ENCODE data around the gene EGFL7.

The EGFL7 gene

GRCh38 chr9:136662656-136663581, at the start of gene EGFL7:
Gene EGFL7 (plus strand): TSS chr9:136662916. CDS start chr9:136668283, 5,367 bp downstream.
- no peak for TF ChIP-seq CTCF (IDR thresholded peaks at IDR 0.05; ENCODE audit: insufficient read depth, low read length, poor library complexity, severe bottlenecking)
- H3K4me3 ChIP-seq (replicated peaks; ENCODE audit: low read depth, low read length) = no peak within 1 kb of the TSS
- no peak for DNase-seq (ENCODE audit: extremely low read depth, insufficient read length)

GRCh38 chr9:136613824-136614371, 48.8 kb upstream of the EGFL7 start:
- Histone ChIP-seq H3K36me3 (ENCODE audit: control insufficient read depth, insufficient read depth, low read length) (no peaks in the 10 kb centered on the region), H3K4me3 (replicated peaks; ENCODE audit: low read depth, low read length) (no peak overlapping the region), H3K27me3 (replicated peaks; ENCODE audit: control insufficient read depth, insufficient read depth, low read length) (no peaks in the 10 kb centered on the region)
- TF ChIP-seq CTCF (IDR thresholded peaks at IDR 0.05; ENCODE audit: insufficient read depth, low read length, poor library complexity, severe bottlenecking) = no peak
- no peak for DNase-seq (ENCODE audit: extremely low read depth, insufficient read length)

More at GRCh38 chr9:136662656-136663581, at the start of gene EGFL7:
- H3K36me3 ChIP-seq (ENCODE audit: control insufficient read depth, insufficient read depth, low read length) = no peaks in the 10 kb centered on the region
- peaks cover 1% of the 10 kb centered on the region; the same call in 1 of the 2 replicates for H3K27me3 ChIP-seq (replicated peaks; ENCODE audit: control insufficient read depth, insufficient read depth, low read length)

- Histone ChIP-seq H3K36me3 (ENCODE audit: control insufficient read depth, insufficient read depth, low read length) (no peaks in the 10 kb centered on the region), H3K27me3 (replicated peaks; ENCODE audit: control insufficient read depth, insufficient read depth, low read length) (no peaks in the 10 kb centered on the region), H3K4me3 (replicated peaks; ENCODE audit: low read depth, low read length) (no peak overlapping the region)
- TF ChIP-seq CTCF (IDR thresholded peaks at IDR 0.05; ENCODE audit: insufficient read depth, low read length, poor library complexity, severe bottlenecking) = no peak
- DNase-seq (ENCODE audit: extremely low read depth, insufficient read length) = no peak
These were observed 48.3 kb upstream of the EGFL7 start for GRCh38 chr9:136614372-136614922.

- DNase-seq (ENCODE audit: extremely low read depth, insufficient read length) = no peak
- TF ChIP-seq CTCF (IDR thresholded peaks at IDR 0.05; ENCODE audit: insufficient read depth, low read length, poor library complexity, severe bottlenecking) = no peak
- H3K4me3 ChIP-seq (replicated peaks; ENCODE audit: low read depth, low read length) = no peak overlapping the region
- no peaks in the 10 kb centered on the region for H3K27me3 ChIP-seq (replicated peaks; ENCODE audit: control insufficient read depth, insufficient read depth, low read length)
- no peaks in the 10 kb centered on the region for H3K36me3 ChIP-seq (ENCODE audit: control insufficient read depth, insufficient read depth, low read length)
These were observed 47.6 kb upstream of the EGFL7 start for GRCh38 chr9:136614967-136615623.

- Histone ChIP-seq H3K36me3 (ENCODE audit: control insufficient read depth, insufficient read depth, low read length) (no peaks in the 10 kb centered on the region), H3K27me3 (replicated peaks; ENCODE audit: control insufficient read depth, insufficient read depth, low read length) (no peaks in the 10 kb centered on the region), H3K4me3 (replicated peaks; ENCODE audit: low read depth, low read length) (no peak overlapping the region)
- DNase-seq (ENCODE audit: extremely low read depth, insufficient read length) = no peak
- TF ChIP-seq CTCF (IDR thresholded peaks at IDR 0.05; ENCODE audit: insufficient read depth, low read length, poor library complexity, severe bottlenecking) = no peak
These were observed 46.9 kb upstream of the EGFL7 start for GRCh38 chr9:136615631-136616306.
